Neural cell (in vitro differentiated cells): Measurements from ENCODE around the gene CAPN9. TPM values are rescaled to one million over a fixed set of nuclear protein-coding genes. Genes with fewer than 3 reads are reported as not detected.
A peak's percentile ranks its signal among the peaks of the same experiment; 100 is the strongest.

Source experiments
- H2AFZ ChIP-seq: fragments of 200-600, 300-800 bp; sonication (generic), shearing (Covaris generic); 2 replicates; pipeline ENCODE4 v1.6.0; 2014; ENCODE audit warnings: low read depth, mild to moderate bottlenecking, antibody characterized with exemption, low read length, moderate library complexity
- H3F3A ChIP-seq: fragments of 200-600 bp; shearing (Covaris generic); 2 replicates; pipeline ENCODE4 v1.6.1; 2016; ENCODE audit warnings: mild to moderate bottlenecking, moderate library complexity, mixed read lengths, antibody characterized with exemption, low read length; ENCODE audit not compliant: insufficient read depth, poor library complexity, severe bottlenecking
- H3K27ac ChIP-seq: fragments of 200-600, 300-800 bp; sonication (generic), shearing (Covaris generic); 2 replicates; pipeline ENCODE4 v1.5.1; 2014; ENCODE audit warnings: mild to moderate bottlenecking, low read length, moderate library complexity
- H3K27me3 ChIP-seq: fragments of 300-800, 200-600 bp; sonication (generic), shearing (Covaris generic); 2 replicates; pipeline ENCODE4 v1.6.0; 2014; ENCODE audit warnings: mild to moderate bottlenecking, low read depth, low read length, moderate library complexity; ENCODE audit not compliant: insufficient read depth
- H3K36me3 ChIP-seq: fragments of 300-800, 200-600 bp; sonication (generic), shearing (Covaris generic); 2 replicates; pipeline ENCODE4 v1.5.1; 2014; ENCODE audit warnings: mild to moderate bottlenecking, antibody characterized with exemption, low read length, moderate library complexity; ENCODE audit not compliant: insufficient read depth
- H3K4me2 ChIP-seq: fragments of 300-800, 200-600 bp; sonication (generic), shearing (Covaris generic); 2 replicates; pipeline ENCODE4 v1.6.0; 2014; ENCODE audit warnings: mild to moderate bottlenecking, low read length
- H3K4me3 ChIP-seq: fragments of 300-800, 200-600 bp; sonication (generic), shearing (Covaris generic); 2 replicates; pipeline ENCODE4 v1.5.1; 2014; ENCODE audit warnings: mild to moderate bottlenecking, low read length, moderate library complexity
- H3K79me2 ChIP-seq: fragments of 200-600 bp; shearing (Covaris generic); replicated peaks from 2 replicates; pipeline ENCODE4 v1.6.0; 2014; ENCODE audit warnings: mild to moderate bottlenecking, low read length, moderate library complexity; ENCODE audit not compliant: insufficient read depth
- H3K9ac ChIP-seq: fragments of 300-800, 200-600 bp; sonication (generic), shearing (Covaris generic); 2 replicates; pipeline ENCODE4 v1.6.1; 2016; ENCODE audit warnings: mild to moderate bottlenecking, low read length, mixed read lengths
- H3K9me2 ChIP-seq: fragments of 200-600 bp; shearing (Covaris generic); 2 replicates; pipeline ENCODE4 v1.6.1; 2016; ENCODE audit warnings: mild to moderate bottlenecking, low read length, mixed read lengths; ENCODE audit not compliant: insufficient read depth
- H3K9me3 ChIP-seq: fragments of 200-600, 300-800 bp; sonication (generic), shearing (Covaris generic); 2 replicates; pipeline ENCODE4 v1.6.1; 2016; ENCODE audit warnings: mild to moderate bottlenecking, mixed run types, low read length, moderate library complexity, mixed read lengths
- H4K20me1 ChIP-seq: fragments of 200-600 bp; shearing (Covaris generic); 2 replicates; pipeline ENCODE4 v1.6.1; 2016; ENCODE audit warnings: mild to moderate bottlenecking, mixed run types; ENCODE audit not compliant: insufficient read depth
- EP300 ChIP-seq: fragments of 450-650 bp; conservative IDR thresholded peaks from 2 replicates; pipeline ENCODE4 v1.6.1; 2014; ENCODE audit warnings: antibody characterized with exemption, mild to moderate bottlenecking, moderate library complexity; ENCODE audit not compliant: poor library complexity, severe bottlenecking
- EZH2 ChIP-seq: fragments of 200-600, 300-800 bp; shearing (Covaris generic), sonication (generic); IDR thresholded peaks from 2 replicates; pipeline ENCODE4 v1.6.1; 2014; ENCODE audit warnings: antibody characterized with exemption, low read length, borderline replicate concordance, mild to moderate bottlenecking; ENCODE audit not compliant: insufficient read depth, poor library complexity, severe bottlenecking
- POLR2AphosphoS5 ChIP-seq: IDR thresholded peaks from 2 replicates; pipeline ENCODE4 v1.6.1; 2012
- RAD21 ChIP-seq: fragments of 450-650 bp; conservative IDR thresholded peaks from 2 replicates; pipeline ENCODE4 v1.6.1; 2014; ENCODE audit warnings: antibody characterized with exemption, mild to moderate bottlenecking, moderate library complexity
- SMC3 ChIP-seq: fragments of 450-650 bp; conservative IDR thresholded peaks from 2 replicates; pipeline ENCODE4 v1.6.1; 2014; ENCODE audit warnings: antibody characterized with exemption, mild to moderate bottlenecking, moderate library complexity; ENCODE audit not compliant: poor library complexity
- polyA plus RNA-seq: library from polyadenylated mRNA; depleted of rRNA; stranded (reverse); fragments of >200 nt; gene quantifications from 2 replicates; pipeline ENCODE4 v1.2.3, GENCODE V29; 2014
- TF ChIP-seq, protein P1 (sequence below): fragments of 450-650 bp; IDR thresholded peaks from 2 replicates; pipeline ENCODE4 v1.5.1; 2014; ENCODE audit warnings: antibody characterized with exemption, mild to moderate bottlenecking, moderate library complexity; ENCODE audit not compliant: poor library complexity, severe bottlenecking
- TF ChIP-seq, protein P2 (sequence below): IDR thresholded peaks from 2 replicates; pipeline ENCODE4 v1.6.1; 2012; ENCODE audit warnings: borderline replicate concordance

Gene CAPN9
- polyA plus RNA-seq, 1 donor from 2014 or later = 0.14 TPM

DNA sequence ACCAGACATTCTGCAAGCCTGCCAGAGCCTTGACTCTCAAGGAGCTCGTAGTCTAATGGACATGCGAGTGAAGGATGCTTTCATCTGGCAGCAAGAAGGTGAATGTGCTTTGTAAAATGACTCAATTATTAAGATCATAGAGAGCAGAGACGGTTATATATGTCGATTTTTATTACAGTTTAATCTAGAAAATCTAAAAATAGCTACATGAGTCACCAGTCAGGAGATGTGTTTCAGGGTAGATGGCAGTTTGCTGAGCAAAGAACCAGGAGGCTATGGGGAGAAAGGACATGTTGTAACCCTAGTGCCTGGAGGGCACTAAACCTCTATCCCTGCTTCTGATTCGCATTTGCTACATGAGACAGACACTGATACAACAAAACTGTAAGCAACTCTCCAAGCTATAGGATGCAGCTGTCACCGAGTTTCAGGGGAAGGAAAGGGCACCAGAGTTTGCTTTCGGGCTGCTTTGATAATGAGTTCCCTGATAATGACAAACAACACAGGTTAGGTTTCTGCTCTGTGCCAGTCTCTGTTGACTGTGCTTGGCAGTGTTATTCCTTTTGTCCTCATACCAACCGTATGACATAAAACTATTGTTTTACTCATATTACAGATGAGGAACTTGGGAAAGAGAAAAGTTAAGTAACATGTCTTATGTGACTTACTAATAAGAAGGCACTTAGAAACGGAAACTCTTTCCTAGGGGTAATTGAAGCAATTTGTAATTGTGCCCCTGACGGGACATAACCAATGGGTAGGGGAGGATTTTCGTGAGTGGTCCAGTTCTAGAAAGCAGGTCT, 77.9 kb downstream of the CAPN9 start:
- Histone ChIP-seq H3K79me2 (no peaks in the 10 kb centered on the region), H3K9me3 (no peaks in the 10 kb centered on the region), H3K27me3 (no peaks in the 10 kb centered on the region), H2AFZ (no peak overlapping the region), H3K4me3 (no peak overlapping the region), H3K4me2 (no peak overlapping the region), H3K9ac (peak overlapping the region; percentile 15), H3K36me3 (no peaks in the 10 kb centered on the region), H4K20me1 (no peaks in the 10 kb centered on the region), H3K27ac (peak overlapping the region; percentile 44), H3K9me2 (no peaks in the 10 kb centered on the region), H3F3A (no peaks in the 10 kb centered on the region)
- TF ChIP-seq EP300 = peak; percentile 13
- TF ChIP-seq, protein P1, sequence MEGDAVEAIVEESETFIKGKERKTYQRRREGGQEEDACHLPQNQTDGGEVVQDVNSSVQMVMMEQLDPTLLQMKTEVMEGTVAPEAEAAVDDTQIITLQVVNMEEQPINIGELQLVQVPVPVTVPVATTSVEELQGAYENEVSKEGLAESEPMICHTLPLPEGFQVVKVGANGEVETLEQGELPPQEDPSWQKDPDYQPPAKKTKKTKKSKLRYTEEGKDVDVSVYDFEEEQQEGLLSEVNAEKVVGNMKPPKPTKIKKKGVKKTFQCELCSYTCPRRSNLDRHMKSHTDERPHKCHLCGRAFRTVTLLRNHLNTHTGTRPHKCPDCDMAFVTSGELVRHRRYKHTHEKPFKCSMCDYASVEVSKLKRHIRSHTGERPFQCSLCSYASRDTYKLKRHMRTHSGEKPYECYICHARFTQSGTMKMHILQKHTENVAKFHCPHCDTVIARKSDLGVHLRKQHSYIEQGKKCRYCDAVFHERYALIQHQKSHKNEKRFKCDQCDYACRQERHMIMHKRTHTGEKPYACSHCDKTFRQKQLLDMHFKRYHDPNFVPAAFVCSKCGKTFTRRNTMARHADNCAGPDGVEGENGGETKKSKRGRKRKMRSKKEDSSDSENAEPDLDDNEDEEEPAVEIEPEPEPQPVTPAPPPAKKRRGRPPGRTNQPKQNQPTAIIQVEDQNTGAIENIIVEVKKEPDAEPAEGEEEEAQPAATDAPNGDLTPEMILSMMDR = no peak
- TF ChIP-seq SMC3 = no peak

DNA sequence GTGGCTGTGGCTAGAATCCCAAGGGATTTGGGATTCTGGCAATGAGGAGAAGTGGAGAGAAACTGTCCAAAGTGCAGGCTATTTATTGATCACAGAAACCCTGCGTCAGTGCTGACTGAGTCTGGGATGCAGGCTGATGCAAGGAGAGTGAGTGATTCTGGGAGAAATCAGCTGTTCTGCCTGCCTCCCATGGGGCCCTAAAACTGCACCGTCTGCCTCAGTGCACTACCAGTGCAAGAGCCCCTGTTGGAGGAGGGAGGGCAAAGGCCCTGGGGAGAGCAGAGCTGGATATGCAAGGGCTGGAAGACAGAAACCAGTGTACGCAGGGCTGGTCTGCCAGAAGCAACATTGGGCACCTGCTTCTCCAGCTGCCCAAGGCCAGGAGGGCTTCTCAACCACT, 78.6 kb downstream of the CAPN9 start:
- no peaks in the 10 kb centered on the region for H3K79me2 ChIP-seq

DNA sequence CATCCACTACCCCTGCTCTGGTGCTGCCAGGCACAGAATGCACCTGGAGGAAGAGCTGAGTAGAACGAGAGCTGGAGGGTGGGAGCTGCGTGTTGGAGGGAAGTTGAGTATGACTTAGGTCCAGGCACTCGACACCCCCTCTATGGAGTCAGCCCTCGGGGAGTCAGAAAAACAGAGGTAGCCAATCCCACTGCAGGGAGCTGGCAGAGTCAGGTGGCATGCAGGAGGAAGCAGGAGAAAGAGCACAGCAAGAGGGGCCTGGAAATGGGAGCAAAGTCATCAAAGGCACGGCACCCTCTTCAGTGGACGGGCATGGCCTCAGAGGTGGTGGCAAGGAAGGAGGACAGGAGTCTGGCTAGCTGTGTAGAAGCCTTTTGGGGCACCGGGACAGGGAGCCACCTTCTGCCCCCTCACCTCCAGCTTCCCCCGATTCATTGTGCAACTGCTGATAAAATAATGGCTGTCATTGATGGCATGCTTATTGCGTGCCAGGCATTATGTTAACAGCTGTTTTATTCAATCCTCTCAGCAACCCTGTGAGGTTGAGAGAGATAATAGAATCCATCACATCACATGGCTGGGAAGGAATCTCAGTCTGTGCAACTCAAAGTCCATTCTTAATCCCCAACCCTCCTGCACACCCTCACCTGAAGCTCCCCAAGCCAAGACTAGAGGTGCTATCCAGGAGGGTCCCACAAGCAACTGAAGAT, 79.1 kb downstream of the CAPN9 start:
- H4K20me1 ChIP-seq = no peaks in the 10 kb centered on the region
- H3K27me3 ChIP-seq = no peaks in the 10 kb centered on the region
- no peaks in the 10 kb centered on the region for H3K79me2 ChIP-seq
- no peak overlapping the region for H3K27ac ChIP-seq
- H3K4me2 ChIP-seq = no peak overlapping the region
- H3K9me2 ChIP-seq = no peaks in the 10 kb centered on the region
- no peak overlapping the region for H3K9ac ChIP-seq
- no peak overlapping the region for H3K4me3 ChIP-seq
- no peak overlapping the region for H2AFZ ChIP-seq
- H3K36me3 ChIP-seq = no peaks in the 10 kb centered on the region
- TF ChIP-seq, protein P2, sequence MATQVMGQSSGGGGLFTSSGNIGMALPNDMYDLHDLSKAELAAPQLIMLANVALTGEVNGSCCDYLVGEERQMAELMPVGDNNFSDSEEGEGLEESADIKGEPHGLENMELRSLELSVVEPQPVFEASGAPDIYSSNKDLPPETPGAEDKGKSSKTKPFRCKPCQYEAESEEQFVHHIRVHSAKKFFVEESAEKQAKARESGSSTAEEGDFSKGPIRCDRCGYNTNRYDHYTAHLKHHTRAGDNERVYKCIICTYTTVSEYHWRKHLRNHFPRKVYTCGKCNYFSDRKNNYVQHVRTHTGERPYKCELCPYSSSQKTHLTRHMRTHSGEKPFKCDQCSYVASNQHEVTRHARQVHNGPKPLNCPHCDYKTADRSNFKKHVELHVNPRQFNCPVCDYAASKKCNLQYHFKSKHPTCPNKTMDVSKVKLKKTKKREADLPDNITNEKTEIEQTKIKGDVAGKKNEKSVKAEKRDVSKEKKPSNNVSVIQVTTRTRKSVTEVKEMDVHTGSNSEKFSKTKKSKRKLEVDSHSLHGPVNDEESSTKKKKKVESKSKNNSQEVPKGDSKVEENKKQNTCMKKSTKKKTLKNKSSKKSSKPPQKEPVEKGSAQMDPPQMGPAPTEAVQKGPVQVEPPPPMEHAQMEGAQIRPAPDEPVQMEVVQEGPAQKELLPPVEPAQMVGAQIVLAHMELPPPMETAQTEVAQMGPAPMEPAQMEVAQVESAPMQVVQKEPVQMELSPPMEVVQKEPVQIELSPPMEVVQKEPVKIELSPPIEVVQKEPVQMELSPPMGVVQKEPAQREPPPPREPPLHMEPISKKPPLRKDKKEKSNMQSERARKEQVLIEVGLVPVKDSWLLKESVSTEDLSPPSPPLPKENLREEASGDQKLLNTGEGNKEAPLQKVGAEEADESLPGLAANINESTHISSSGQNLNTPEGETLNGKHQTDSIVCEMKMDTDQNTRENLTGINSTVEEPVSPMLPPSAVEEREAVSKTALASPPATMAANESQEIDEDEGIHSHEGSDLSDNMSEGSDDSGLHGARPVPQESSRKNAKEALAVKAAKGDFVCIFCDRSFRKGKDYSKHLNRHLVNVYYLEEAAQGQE = no peak
- TF ChIP-seq RAD21 = no peak
- no peak for TF ChIP-seq POLR2AphosphoS5
- TF ChIP-seq, protein P1 = no peak
- TF ChIP-seq SMC3 = no peak
- TF ChIP-seq EP300 = no peak
- TF ChIP-seq EZH2 = no peak
- H3F3A ChIP-seq = no peaks in the 10 kb centered on the region
- H3K9me3 ChIP-seq = no peaks in the 10 kb centered on the region

More for the DNA sequence above, 78.6 kb downstream of the CAPN9 start:
- no peak for TF ChIP-seq POLR2AphosphoS5
- H3K4me3 ChIP-seq = no peak overlapping the region
- no peaks in the 10 kb centered on the region for H4K20me1 ChIP-seq
- H3K4me2 ChIP-seq = no peak overlapping the region
- H3K36me3 ChIP-seq = no peaks in the 10 kb centered on the region
- H3K9me2 ChIP-seq = no peaks in the 10 kb centered on the region
- H3F3A ChIP-seq = no peaks in the 10 kb centered on the region
- no peak overlapping the region for H2AFZ ChIP-seq
- no peaks in the 10 kb centered on the region for H3K9me3 ChIP-seq
- no peak overlapping the region for H3K9ac ChIP-seq
- no peaks in the 10 kb centered on the region for H3K27me3 ChIP-seq
- H3K27ac ChIP-seq = no peak overlapping the region
